HepG2 (cell line): ENCODE results near the gene NEGR1. TPM values are rescaled to one million over a fixed set of nuclear protein-coding genes. Genes with fewer than 3 reads are reported as not detected.

Source experiments
- ATAC-seq: fragments of 200-7000 bp; cut with Tn5 transposase; 3 replicates; pipeline ENCODE4 v1.9.1; 2020; ENCODE audit warnings: mild to moderate bottlenecking, moderate library complexity
- BruUV-seq: library from RNA; stranded (reverse); fragments of 400-500 nt; replicated peaks from 2 replicates; lab custom pipeline; 2021; lab: Mats Ljungman, UMichigan
- CTCF ChIA-PET: fragments of 300-600 bp; formaldehyde crosslinking; extraction: SDS; loops from one replicate; lab custom pipeline; 2021; ENCODE audit warnings: low total read pairs, inconsistent platforms, low intra/inter-chr PET ratio; lab: Yijun Ruan, JAX
- POLR2A ChIA-PET: fragments of 350-600 bp; sonication (Branson Sonifier 250); formaldehyde crosslinking; loops from one replicate; lab custom pipeline; 2020; ENCODE audit warnings: antibody characterized with exemption, inconsistent platforms; lab: Yijun Ruan, JAX
- DNase-seq: peaks from one replicate; pipeline ENCODE4 v3.0.0-alpha.2; 2015; ENCODE audit warnings: low spot score
- FAIRE-seq: peaks from 3 replicates; lab custom pipeline; 2011; peaks lifted over from hg19 to GRCh38; lab: Jason Lieb, UNC
- H2AFZ ChIP-seq: one replicate; pipeline ENCODE4 v1.6.1; 2011; ENCODE audit warnings: low read length, inconsistent platforms
- H3K27ac ChIP-seq: fragments of 300-600 bp; 3 replicates; pipeline ENCODE4 v1.8.0; 2011; ENCODE audit warnings: mixed run types, mild to moderate bottlenecking, mixed read lengths, low read length, inconsistent platforms; ENCODE audit not compliant: insufficient read depth; ENCODE audit errors: extremely low read length
- H3K27me3 ChIP-seq, 2 experiments: fragments of 200-600 bp in 1 of 2; 2 replicates in 1 of 2; 3 replicates in 1 of 2; pipeline versions ENCODE4 v1.6.0 to v1.8.0; 2011; ENCODE audit warnings: low read length in 2 of 2, mild to moderate bottlenecking in 2 of 2, moderate library complexity in 2 of 2, inconsistent platforms in 1 of 2; ENCODE audit not compliant: insufficient read depth in 2 of 2, control insufficient read depth in 1 of 2
- H3K36me3 ChIP-seq, 2 experiments: fragments of 200-600 bp in 1 of 2; replicated peaks in 1 of 2; 2 replicates in 1 of 2; 3 replicates in 1 of 2; pipeline versions ENCODE4 v1.5.1 to v1.8.0; 2011; ENCODE audit warnings: low read length in 2 of 2, inconsistent platforms in 1 of 2; ENCODE audit not compliant: insufficient read depth in 2 of 2, control insufficient read depth in 1 of 2
- H3K4me1 ChIP-seq: 2 replicates; pipeline ENCODE4 v1.5.1; 2012; ENCODE audit warnings: low read length, inconsistent platforms; ENCODE audit not compliant: insufficient read depth
- H3K4me2 ChIP-seq: 2 replicates; pipeline ENCODE4 v1.6.0; 2011; ENCODE audit warnings: low read depth, low read length, inconsistent platforms
- H3K4me3 ChIP-seq, 3 experiments: fragments of 200-600 bp in 1 of 3; sonication (generic), shearing (Covaris generic) in 1 of 3; replicated peaks in 1 of 3; 2 replicates each; pipeline ENCODE4 v1.5.1; 2011 to 2016; ENCODE audit warnings: low read length in 3 of 3, inconsistent platforms in 2 of 3, low read depth in 2 of 3, mild to moderate bottlenecking in 2 of 3, control low read depth in 1 of 3, mixed read lengths in 1 of 3; ENCODE audit not compliant: insufficient read depth in 1 of 3
- H3K79me2 ChIP-seq: one replicate; pipeline ENCODE4 v1.6.1; 2011; ENCODE audit warnings: low read length, inconsistent platforms; ENCODE audit not compliant: insufficient read depth
- H3K9ac ChIP-seq: 2 replicates; pipeline ENCODE4 v1.6.0; 2011; ENCODE audit warnings: mild to moderate bottlenecking, low read depth, low read length, inconsistent platforms; ENCODE audit not compliant: insufficient read depth
- H3K9me3 ChIP-seq: 2 replicates; pipeline ENCODE4 v1.5.1; 2012; ENCODE audit warnings: mild to moderate bottlenecking, low read length
- H4K20me1 ChIP-seq: 2 replicates; pipeline ENCODE4 v1.6.0; 2011; ENCODE audit warnings: inconsistent platforms, mild to moderate bottlenecking, low read length, moderate library complexity; ENCODE audit not compliant: insufficient read depth
- DNMT3B ChIP-seq: conservative IDR thresholded peaks from 2 replicates; pipeline ENCODE4 v1.6.1; 2016; ENCODE audit warnings: missing biosample characterization, control low read depth
- HNF1A ChIP-seq, 2 experiments: sonication (generic) in 1 of 2; formaldehyde crosslinking in 1 of 2; IDR thresholded peaks; 2 replicates each; pipeline versions ENCODE4 v1.4.0 to v1.6.1; 2016 to 2020; ENCODE audit warnings: borderline replicate concordance in 1 of 2, low read depth in 1 of 2, mild to moderate bottlenecking in 1 of 2, missing genetic modification reagents in 1 of 2
- MIER2 ChIP-seq: IDR thresholded peaks from 2 replicates; pipeline ENCODE4 v1.6.1; 2016; ENCODE audit warnings: missing biosample characterization, missing genetic modification reagents
- MNT ChIP-seq: fragments of 450-650 bp; IDR thresholded peaks from 2 replicates; pipeline ENCODE4 v1.6.1; 2016
- ZBTB40 ChIP-seq, 2 experiments: fragments of 450-650 bp in 1 of 2; sonication (generic) in 1 of 2; formaldehyde crosslinking in 1 of 2; IDR thresholded peaks; 2 replicates each; pipeline versions ENCODE4 v1.6.1 to v1.8.0; 2016 to 2022; ENCODE audit warnings: antibody characterized with exemption in 1 of 2, mild to moderate bottlenecking in 1 of 2, missing genetic modification reagents in 1 of 2
- whole genome bisulfite sequencing: methylation state at CpG from one replicate; pipeline ENCODE4 v1.1.6; 2017; ENCODE audit warnings: low lambda C conversion rate; 5-methylcytosine and 5-hydroxymethylcytosine counted together
- in situ Hi-C: cut with HindIII; loops from 2 replicates; pipeline ENCODE4 v1.10.0; 2017; ENCODE audit warnings: low pct_unique_long_range_greater_than_20kb; ENCODE audit not compliant: extremely low pct_ligation_motif_present
- intact Hi-C: fragments of 100-400 bp; cut with micrococcal nuclease; formaldehyde crosslinking; loops from one replicate; pipeline ENCODE4 v1.10.0; 2022; ENCODE audit not compliant: unreplicated experiment
- polyA plus RNA-seq, 8 experiments: library from polyadenylated mRNA; depleted of rRNA in 3 of 8; stranded (reverse) in 7 of 8; unstranded in 1 of 8; fragments of >200 nt; fragmentation: Illumina TruSeq in 4 of 8; extraction: Trizol in 4 of 8; gene quantifications; 2 replicates each; pipeline versions ENCODE4 v1.2.1 to v1.2.3, GENCODE V29; 2011 to 2016; ENCODE audit warnings: low read depth in 4 of 8, missing spikeins in 1 of 8, mixed read lengths in 1 of 8; ENCODE audit not compliant: insufficient read depth in 1 of 8
- total RNA-seq, 5 experiments: library from RNA; depleted of rRNA; stranded (reverse); fragments of >200 nt; fragmentation: Illumina TruSeq; extraction: Trizol; gene quantifications; 2 replicates each; pipeline ENCODE4 v1.2.3, GENCODE V29; 2016; ENCODE audit warnings: low read depth in 1 of 5

NEGR1 gene
- total and polyA plus RNA-seq, 2 of the 13 experiments (the other 11 are each of a cell fraction or from before 2014, with no cell fraction given), result not detected

- no peaks in the 10 kb centered on the region for H3K79me2 ChIP-seq
- ChIA-PET CTCF (no interaction called here), POLR2A (no interaction called here)
- H3K9me3 ChIP-seq, result no peaks in the 10 kb centered on the region
- no peaks in the 10 kb centered on the region for H3K27me3 ChIP-seq
- no peaks in the 10 kb centered on the region for H3K4me1 ChIP-seq
- FAIRE-seq (no peak), DNase-seq (no peak), ATAC-seq (no peak)
- WGBS, result 6% methylated on average over 2 of the region's 2 CpGs
- H3K4me3 ChIP-seq, result no peak overlapping the region
- H3K27ac ChIP-seq, result no peak overlapping the region
- BruUV-seq, result no TSS peak
- no peak overlapping the region for H2AFZ ChIP-seq
- H4K20me1 ChIP-seq, result no peaks in the 10 kb centered on the region
- H3K4me2 ChIP-seq, result no peak overlapping the region
- no peak overlapping the region for H3K9ac ChIP-seq
- no peaks in the 10 kb centered on the region for H3K36me3 ChIP-seq
- in situ Hi-C loops, result no loop called here
- intact Hi-C loops, result no loop called here
- no peak for TF ChIP-seq MIER2 (CRISPR knock-in tag)
- no peak for TF ChIP-seq DNMT3B (CRISPR knock-in tag)
- TF ChIP-seq MNT, result no peak
- no peak for TF ChIP-seq HNF1A (IDR thresholded peaks at IDR 0.05; ENCODE audit: low read depth)
- no peak for TF ChIP-seq HNF1A (CRISPR knock-in tag; IDR thresholded peaks at IDR 0.05; ENCODE audit: borderline replicate concordance)
- no peak for TF ChIP-seq ZBTB40 (IDR thresholded peaks at IDR 0.05)
- TF ChIP-seq ZBTB40 (CRISPR knock-in tag; IDR thresholded peaks at IDR 0.05), result no peak
Measured at GRCh38 chr1:72018562-72018961, 263.8 kb downstream of the NEGR1 start.
